ENCODE data around the gene SPATS2L. TPM values are rescaled to one million over a fixed set of nuclear protein-coding genes. Genes with fewer than 3 reads are reported as not detected.

The SPATS2L gene
- total and polyA plus RNA-seq, 12 donors, result 23.4 to 104 (median 71.8) TPM

DNA sequence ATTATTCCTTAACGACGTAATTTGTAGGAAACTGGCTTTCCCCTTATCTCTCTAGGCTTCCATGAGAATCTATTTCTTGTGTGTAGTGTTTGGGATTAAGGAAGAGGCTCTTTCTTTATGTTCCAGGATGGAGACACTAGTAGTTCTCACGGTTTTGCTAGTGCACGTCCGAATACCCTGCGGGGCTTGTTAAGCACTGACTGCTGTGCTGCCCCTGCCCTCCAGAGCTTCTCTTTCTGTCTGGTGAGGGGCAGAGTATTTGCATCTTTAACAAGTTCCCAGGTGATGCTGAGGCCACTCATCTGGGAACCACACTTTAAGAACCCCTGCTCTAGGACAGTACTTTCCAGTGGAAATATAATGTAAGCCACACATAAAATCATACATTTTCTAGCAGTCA lies 76.4 kb downstream of the SPATS2L start:
- DNase-seq (no peak), ATAC-seq (no peak)
- H3K4me3 ChIP-seq, result no peak overlapping the region
- intact Hi-C loops (cut with DNase I), result loop anchor here in 1 of 10 donors (5.0 kb wide), 1 partner anchor 76 kb away; the partner anchor contains the start of gene SPATS2L
- H3K9me3 ChIP-seq, result no peaks in the 10 kb centered on the region
- H3K36me3 ChIP-seq, result peaks cover 0 to 5% (median 0%) of the 10 kb centered on the region in 9 donors
- 87 to 88% methylated on average over 6 of the region's 6 CpGs for WGBS, 2 donors
- peak overlapping the region in 6 of 10 donors; percentile 12 to 76 (median 52) for H3K27ac ChIP-seq
- no peaks in the 10 kb centered on the region for H3K27me3 ChIP-seq
- TF ChIP-seq, protein P1, sequence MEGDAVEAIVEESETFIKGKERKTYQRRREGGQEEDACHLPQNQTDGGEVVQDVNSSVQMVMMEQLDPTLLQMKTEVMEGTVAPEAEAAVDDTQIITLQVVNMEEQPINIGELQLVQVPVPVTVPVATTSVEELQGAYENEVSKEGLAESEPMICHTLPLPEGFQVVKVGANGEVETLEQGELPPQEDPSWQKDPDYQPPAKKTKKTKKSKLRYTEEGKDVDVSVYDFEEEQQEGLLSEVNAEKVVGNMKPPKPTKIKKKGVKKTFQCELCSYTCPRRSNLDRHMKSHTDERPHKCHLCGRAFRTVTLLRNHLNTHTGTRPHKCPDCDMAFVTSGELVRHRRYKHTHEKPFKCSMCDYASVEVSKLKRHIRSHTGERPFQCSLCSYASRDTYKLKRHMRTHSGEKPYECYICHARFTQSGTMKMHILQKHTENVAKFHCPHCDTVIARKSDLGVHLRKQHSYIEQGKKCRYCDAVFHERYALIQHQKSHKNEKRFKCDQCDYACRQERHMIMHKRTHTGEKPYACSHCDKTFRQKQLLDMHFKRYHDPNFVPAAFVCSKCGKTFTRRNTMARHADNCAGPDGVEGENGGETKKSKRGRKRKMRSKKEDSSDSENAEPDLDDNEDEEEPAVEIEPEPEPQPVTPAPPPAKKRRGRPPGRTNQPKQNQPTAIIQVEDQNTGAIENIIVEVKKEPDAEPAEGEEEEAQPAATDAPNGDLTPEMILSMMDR (IDR thresholded peaks at IDR 0.05), result no peak
- H3K4me1 ChIP-seq, result peaks cover 3 to 58% (median 31%) of the 10 kb centered on the region in 9 donors

DNA sequence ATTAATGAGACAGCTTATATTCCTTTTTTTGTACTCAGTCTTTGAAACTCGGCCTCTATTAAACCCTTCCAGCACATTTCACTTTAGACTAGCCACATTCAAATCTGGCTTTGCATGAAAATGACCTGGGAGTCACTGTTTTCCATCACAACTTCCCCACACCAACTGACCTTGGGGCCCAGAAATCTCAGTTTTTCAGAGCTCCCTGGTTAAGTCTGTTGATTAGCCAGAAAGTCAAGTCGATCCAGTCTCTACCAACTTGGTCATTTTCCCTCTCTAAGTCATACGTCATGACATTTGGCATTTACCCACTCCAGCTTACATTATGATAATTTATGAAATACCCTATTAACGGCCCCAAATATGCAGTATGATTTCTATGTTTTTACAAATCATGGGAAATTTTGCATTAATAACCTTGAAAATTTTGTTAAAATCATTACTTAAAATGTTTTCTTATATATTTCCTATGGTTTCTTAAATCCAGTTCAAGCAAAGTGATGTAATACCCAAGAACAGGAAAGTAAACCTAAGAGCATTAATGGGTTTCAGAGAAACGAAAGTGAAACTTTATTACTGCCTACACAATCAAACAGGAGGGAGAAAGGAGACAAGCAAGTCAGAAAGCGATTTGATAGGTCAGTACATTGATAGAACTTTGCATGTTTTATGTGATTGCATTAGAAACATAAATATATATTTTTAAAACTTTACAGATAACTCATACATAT lies 77.1 kb downstream of the SPATS2L start:
- DNase-seq, result no peak
- intact Hi-C loops (cut with DNase I), result loop anchor here in 1 of 10 donors (5.0 kb wide), 1 partner anchor 76 kb away; the partner anchor contains the start of gene SPATS2L
- peak in 6 of 8 donors; percentile 68 to 80 (median 75) for ATAC-seq
- 51 to 63% methylated on average over 6 of the region's 6 CpGs for WGBS, 2 donors
- TF ChIP-seq, protein P1 (IDR thresholded peaks at IDR 0.05), result no peak
- Histone ChIP-seq H3K27me3 (no peaks in the 10 kb centered on the region), H3K4me3 (peak overlapping the region in 7 of 10 donors; percentile 21 to 46 (median 34)), H3K9me3 (no peaks in the 10 kb centered on the region), H3K4me1 (peaks cover 0 to 51% (median 27%) of the 10 kb centered on the region in 9 donors), H3K36me3 (peaks cover 0 to 5% (median 0%) of the 10 kb centered on the region in 9 donors), H3K27ac (peak overlapping the region in 9 of 10 donors; percentile 20 to 76 (median 49))

DNA sequence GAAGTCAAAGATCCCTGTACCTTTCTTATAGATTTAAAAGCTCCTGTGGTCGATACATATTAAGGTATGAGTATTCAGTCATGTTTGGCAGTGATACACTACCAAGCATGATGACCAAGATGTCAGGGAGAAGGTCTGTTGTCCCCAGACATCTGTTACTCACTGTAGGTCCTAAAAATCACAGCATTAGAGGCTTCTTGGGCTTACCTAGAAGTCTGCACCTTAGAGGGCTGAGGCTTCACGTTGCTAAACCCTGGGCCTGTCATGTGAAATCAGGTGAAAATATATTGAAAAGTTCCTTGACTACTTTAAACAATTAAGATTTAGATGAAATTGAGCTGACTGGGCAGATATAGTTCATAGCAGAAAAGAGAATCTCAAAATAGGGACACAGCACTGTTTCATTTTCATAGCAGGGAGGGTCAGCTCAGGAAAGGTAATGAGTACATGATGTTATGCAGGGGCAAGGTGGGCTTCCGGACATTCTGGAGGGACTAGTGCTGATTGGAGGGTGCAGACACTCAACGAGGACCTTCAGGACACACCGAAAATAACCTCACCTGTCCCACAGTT lies 78.7 kb downstream of the SPATS2L start:
- WGBS, 2 donors, result 95 to 96% methylated on average over 5 of the region's 5 CpGs
- H3K4me3 ChIP-seq, result no peak overlapping the region
- TF ChIP-seq, protein P1 (IDR thresholded peaks at IDR 0.05), result no peak
- DNase-seq (no peak), ATAC-seq (no peak)
- H3K27ac ChIP-seq, result no peak overlapping the region
- intact Hi-C loops (cut with DNase I), result no loop called here
- H3K9me3 ChIP-seq, result no peaks in the 10 kb centered on the region
- peaks cover 0 to 18% (median 10%) of the 10 kb centered on the region in 9 donors for H3K36me3 ChIP-seq
- H3K4me1 ChIP-seq, result peaks cover 0 to 36% (median 14%) of the 10 kb centered on the region in 9 donors
- no peaks in the 10 kb centered on the region for H3K27me3 ChIP-seq

DNA sequence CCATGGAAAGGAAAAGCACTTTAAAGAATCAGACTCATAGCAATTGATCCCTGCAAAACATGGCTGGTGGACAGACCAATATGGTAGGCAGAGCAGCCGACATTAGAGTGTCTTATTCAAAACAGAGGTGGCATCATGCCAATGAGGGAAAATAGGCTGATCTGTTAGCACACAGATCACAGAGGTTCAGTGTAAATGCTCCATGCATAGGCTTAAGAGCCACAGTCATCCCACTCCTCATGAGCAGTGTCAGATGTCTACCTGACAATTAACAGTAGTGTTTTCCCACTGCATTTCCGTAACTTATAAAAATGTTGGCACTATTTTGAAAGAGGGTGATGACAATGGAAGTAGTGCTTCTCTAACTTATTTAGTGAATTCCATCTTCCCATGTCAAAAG lies 86.7 kb downstream of the SPATS2L start:
- ATAC-seq (no peak), DNase-seq (no peak)
- intact Hi-C loops (cut with DNase I), result no loop called here
- Histone ChIP-seq H3K4me1 (peaks cover 0 to 9% (median 0%) of the 10 kb centered on the region in 9 donors), H3K27ac (no peak overlapping the region), H3K4me3 (no peak overlapping the region), H3K9me3 (no peaks in the 10 kb centered on the region), H3K27me3 (no peaks in the 10 kb centered on the region), H3K36me3 (peaks cover 0 to 35% (median 14%) of the 10 kb centered on the region in 9 donors)
- TF ChIP-seq, protein P1 (IDR thresholded peaks at IDR 0.05), result no peak
- 89 to 94% methylated on average over 2 of the region's 2 CpGs for WGBS, 2 donors
